Neural progenitor cell (in vitro differentiated cells): ENCODE data around the gene P4HTM.

Source experiments
- CTCF ChIP-seq: fragments of 200-600 bp; sonication (generic); IDR thresholded peaks from 2 replicates; pipeline ENCODE4 v1.5.1; 2017; ENCODE audit warnings: antibody characterized with exemption, mild to moderate bottlenecking
- EZH2 ChIP-seq: fragments of 200-600 bp; sonication (generic); IDR thresholded peaks from 2 replicates; pipeline ENCODE4 v1.6.1; 2017; ENCODE audit warnings: antibody characterized with exemption, mild to moderate bottlenecking, moderate library complexity
- EZH2phosphoT487 ChIP-seq: fragments of 200-600 bp; sonication (generic); IDR thresholded peaks from 2 replicates; pipeline ENCODE4 v1.6.1; 2017; ENCODE audit warnings: antibody characterized with exemption

DNA sequence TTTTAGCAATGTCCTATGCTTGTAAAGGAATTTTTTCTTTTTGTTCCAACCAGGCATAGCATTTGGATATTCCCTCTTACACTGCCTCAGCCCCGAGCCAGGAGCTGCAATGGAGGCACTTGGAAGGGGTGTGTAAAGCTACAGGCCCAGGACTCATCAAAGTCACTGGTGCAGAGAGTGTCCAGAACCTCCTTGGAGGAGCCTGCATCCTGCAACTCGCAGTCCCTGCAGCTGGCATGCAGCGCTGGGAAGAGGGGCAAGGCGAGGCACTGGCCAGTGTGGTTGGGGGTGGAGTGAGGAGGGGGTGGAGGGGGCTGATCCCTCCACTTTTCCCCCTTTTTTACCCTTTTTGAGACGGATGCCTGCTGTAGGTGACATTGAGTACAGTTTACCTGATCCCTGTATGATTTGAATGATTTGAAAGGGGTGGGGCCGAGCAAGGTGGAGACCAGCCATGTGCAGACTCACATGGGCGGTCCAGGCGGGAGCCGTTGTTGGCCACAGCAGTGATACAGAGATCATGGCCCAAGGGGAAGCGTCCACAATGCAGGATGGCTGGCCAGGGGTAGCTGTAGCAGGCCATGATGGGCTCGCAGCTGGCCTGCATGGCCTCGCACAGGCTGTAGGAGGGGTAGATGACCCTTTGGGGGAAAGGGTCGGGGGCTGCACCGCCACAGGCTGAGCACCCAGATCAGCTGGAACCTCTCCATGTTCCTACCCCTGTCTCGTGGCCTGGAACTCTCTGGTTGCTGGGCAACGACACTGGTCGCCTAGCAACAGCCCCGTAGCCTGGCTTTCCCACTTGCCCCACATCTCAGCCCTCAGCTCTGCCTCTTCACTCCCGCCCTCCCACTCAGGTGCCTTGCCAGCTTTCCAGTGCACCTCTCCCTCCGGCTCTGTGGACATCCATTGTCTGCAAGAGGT lies 7.9 kb downstream of the P4HTM start:
- TF ChIP-seq CTCF: no peak
- no peak for TF ChIP-seq EZH2phosphoT487
- no peak for TF ChIP-seq EZH2
